ENCODE data around the gene SYT11. TPM values are rescaled to one million over a fixed set of nuclear protein-coding genes. Genes with fewer than 3 reads are reported as not detected.

The SYT11 gene
- polyA plus RNA-seq, 1 experiment, result 49.0 TPM

GRCh38 chr1:155840386-155840785 lies 19.0 kb upstream of the SYT11 start:
- POLR2A ChIA-PET, result no interaction called here
- H3K4me3 ChIP-seq (ENCODE audit: low read depth, low read length), result no peak overlapping the region
- TF ChIP-seq CTCF (IDR thresholded peaks at IDR 0.05; ENCODE audit: low read depth, low read length), result no peak
- CTCF ChIA-PET, result no interaction called here
- DNase-seq (ENCODE audit: low read depth, low spot score), result no peak
- H3K27ac ChIP-seq (ENCODE audit: low read depth, low read length), result no peak overlapping the region
- H3K27me3 ChIP-seq (ENCODE audit: control insufficient read depth, insufficient read depth, low read length), result no peaks in the 10 kb centered on the region
- H3K9me3 ChIP-seq (ENCODE audit: control insufficient read depth, insufficient read depth, low read length), result no peaks in the 10 kb centered on the region

- no peak for DNase-seq (ENCODE audit: low read depth, low spot score)
- Histone ChIP-seq H3K4me3 (ENCODE audit: low read depth, low read length) (no peak overlapping the region), H3K27ac (ENCODE audit: low read depth, low read length) (no peak overlapping the region), H3K27me3 (ENCODE audit: control insufficient read depth, insufficient read depth, low read length) (no peaks in the 10 kb centered on the region), H3K9me3 (ENCODE audit: control insufficient read depth, insufficient read depth, low read length) (no peaks in the 10 kb centered on the region)
- no peak for TF ChIP-seq CTCF (IDR thresholded peaks at IDR 0.05; ENCODE audit: low read depth, low read length)
- ChIA-PET POLR2A (no interaction called here), CTCF (no interaction called here)
Measured at GRCh38 chr1:155844860-155845421, 14.4 kb upstream of the SYT11 start.

GRCh38 chr1:155847823-155848529 lies 11.4 kb upstream of the SYT11 start:
- Histone ChIP-seq H3K27me3 (ENCODE audit: control insufficient read depth, insufficient read depth, low read length) (no peaks in the 10 kb centered on the region), H3K9me3 (ENCODE audit: control insufficient read depth, insufficient read depth, low read length) (no peaks in the 10 kb centered on the region), H3K27ac (ENCODE audit: low read depth, low read length) (no peak overlapping the region), H3K4me3 (ENCODE audit: low read depth, low read length) (no peak overlapping the region)
- no peak for DNase-seq (ENCODE audit: low read depth, low spot score)
- ChIA-PET CTCF (no interaction called here), POLR2A (no interaction called here)
- TF ChIP-seq CTCF (IDR thresholded peaks at IDR 0.05; ENCODE audit: low read depth, low read length), result no peak

GRCh38 chr1:155850345-155850744 lies 9.0 kb upstream of the SYT11 start:
- no peak for DNase-seq (ENCODE audit: low read depth, low spot score)
- H3K9me3 ChIP-seq (ENCODE audit: control insufficient read depth, insufficient read depth, low read length), result no peaks in the 10 kb centered on the region
- no peak overlapping the region for H3K4me3 ChIP-seq (ENCODE audit: low read depth, low read length)
- ChIA-PET POLR2A (interaction anchor here (0.7 kb wide), 1 partner anchor 41 kb away, joined by 4 read pairs; no protein-coding TSS in a partner anchor), CTCF (no interaction called here)
- H3K27me3 ChIP-seq (ENCODE audit: control insufficient read depth, insufficient read depth, low read length), result no peaks in the 10 kb centered on the region
- no peak for TF ChIP-seq CTCF (IDR thresholded peaks at IDR 0.05; ENCODE audit: low read depth, low read length)
- no peak overlapping the region for H3K27ac ChIP-seq (ENCODE audit: low read depth, low read length)

- Histone ChIP-seq H3K27ac (ENCODE audit: low read depth, low read length) (peak overlapping the region; percentile 31), H3K9me3 (ENCODE audit: control insufficient read depth, insufficient read depth, low read length) (no peaks in the 10 kb centered on the region; the same call in 1 of the 2 replicates), H3K27me3 (ENCODE audit: control insufficient read depth, insufficient read depth, low read length) (no peaks in the 10 kb centered on the region), H3K4me3 (ENCODE audit: low read depth, low read length) (peak overlapping the region; percentile 97)
- ChIA-PET POLR2A (interaction anchor here (0.5 to 0.7 kb wide), 2 partner anchors 63 to 125 kb away, joined by 3 to 7 read pairs; no protein-coding TSS in a partner anchor), CTCF (no interaction called here)
- no peak for DNase-seq (ENCODE audit: low read depth, low spot score)
- TF ChIP-seq CTCF (IDR thresholded peaks at IDR 0.05; ENCODE audit: low read depth, low read length), result no peak
Measured at GRCh38 chr1:155856257-155856974, 3.0 kb upstream of the SYT11 start.
